HEK293 (cell line): ENCODE data around the gene AEBP2.
A peak's percentile ranks its signal among the peaks of the same experiment; 100 is the strongest.

Experiments used
- CTCF ChIA-PET: fragments of 350-600 bp; formaldehyde crosslinking; extraction: SDS; loops from one replicate; lab custom pipeline; 2021; ENCODE audit warnings: antibody characterized with exemption; lab: Yijun Ruan, JAX
- POLR2A ChIA-PET: fragments of 300-600 bp; formaldehyde crosslinking; extraction: SDS; loops from one replicate; lab custom pipeline; 2020; ENCODE audit warnings: antibody characterized with exemption, inconsistent platforms; lab: Yijun Ruan, JAX
- H3K27ac ChIP-seq: fragments of 200-500 bp; sonication (Bioruptor generic); 2 replicates; pipeline ENCODE4 v1.5.1; 2014; ENCODE audit warnings: low read depth, low read length, control low read depth, inconsistent platforms; ENCODE audit errors: extremely low read depth
- H3K36me3 ChIP-seq, 2 experiments: fragments of 200-500 bp in 1 of 2; sonication (Bioruptor generic) in 1 of 2; 1 replicate in 1 of 2; 2 replicates in 1 of 2; pipeline ENCODE4 v1.5.1; 2014 to 2017; ENCODE audit warnings: inconsistent platforms in 2 of 2, low read length in 2 of 2; ENCODE audit not compliant: control insufficient read depth in 2 of 2, insufficient read depth in 1 of 2
- H3K4me1 ChIP-seq: fragments of 200-500 bp; sonication (Bioruptor generic); 2 replicates; pipeline ENCODE4 v1.5.1; 2014; ENCODE audit warnings: mild to moderate bottlenecking, low read length, inconsistent platforms; ENCODE audit not compliant: control insufficient read depth, insufficient read depth
- H3K4me3 ChIP-seq: 2 replicates; pipeline ENCODE4 v1.5.1; 2011; ENCODE audit warnings: low read depth, mild to moderate bottlenecking, control low read depth, low read length, moderate library complexity
- H3K9me3 ChIP-seq: fragments of 200-500 bp; sonication (Bioruptor generic); 2 replicates; pipeline ENCODE4 v1.5.1; 2014; ENCODE audit warnings: low read depth, low read length, inconsistent platforms; ENCODE audit not compliant: control insufficient read depth, insufficient read depth
- BCL11A ChIP-seq: fragments of 450-650 bp; formaldehyde crosslinking; IDR thresholded peaks from 2 replicates; pipeline ENCODE4 v1.5.1; 2016; ENCODE audit warnings: low read depth, missing biosample characterization, missing genetic modification characterization
- GLI4 ChIP-seq: fragments of 450-650 bp; formaldehyde crosslinking; IDR thresholded peaks from 2 replicates; pipeline ENCODE4 v1.5.1; 2016; ENCODE audit warnings: missing biosample characterization, missing genetic modification characterization
- KLF1 ChIP-seq: fragments of 450-650 bp; formaldehyde crosslinking; IDR thresholded peaks from 2 replicates; pipeline ENCODE4 v1.5.1; 2016; ENCODE audit warnings: missing biosample characterization, missing genetic modification characterization
- KLF7 ChIP-seq: fragments of 450-650 bp; formaldehyde crosslinking; IDR thresholded peaks from 2 replicates; pipeline ENCODE4 v1.5.1; 2016; ENCODE audit warnings: missing biosample characterization, missing genetic modification characterization, borderline replicate concordance
- MYNN ChIP-seq: fragments of 450-650 bp; formaldehyde crosslinking; IDR thresholded peaks from 2 replicates; pipeline ENCODE4 v1.5.1; 2016; ENCODE audit warnings: missing biosample characterization, missing genetic modification characterization, borderline replicate concordance
- MZF1 ChIP-seq: fragments of 450-650 bp; formaldehyde crosslinking; IDR thresholded peaks from 2 replicates; pipeline ENCODE4 v1.5.1; 2017; ENCODE audit warnings: missing biosample characterization, missing genetic modification characterization, borderline replicate concordance
- OSR2 ChIP-seq: fragments of 450-650 bp; formaldehyde crosslinking; IDR thresholded peaks from 2 replicates; pipeline ENCODE4 v1.5.1; 2016; ENCODE audit warnings: missing biosample characterization, missing genetic modification characterization
- PBX3 ChIP-seq: sonication (generic); formaldehyde crosslinking; IDR thresholded peaks from 2 replicates; pipeline ENCODE4 v1.8.1; 2022; ENCODE audit warnings: mild to moderate bottlenecking, moderate library complexity, missing genetic modification reagents
- PRDM1 ChIP-seq: fragments of 450-650 bp; formaldehyde crosslinking; IDR thresholded peaks from 2 replicates; pipeline ENCODE4; 2016; ENCODE audit warnings: missing biosample characterization, missing genetic modification characterization
- PRDM10 ChIP-seq: fragments of 450-650 bp; formaldehyde crosslinking; IDR thresholded peaks from 2 replicates; pipeline ENCODE4 v1.5.1; 2016; ENCODE audit warnings: missing biosample characterization, missing genetic modification characterization
- SETDB1 ChIP-seq: IDR thresholded peaks from one replicate; pipeline ENCODE4 v1.6.1; 2017; ENCODE audit warnings: mild to moderate bottlenecking, low read length, moderate library complexity, mixed read lengths; ENCODE audit not compliant: insufficient read length
- TRIM28 ChIP-seq: IDR thresholded peaks from 2 replicates; pipeline ENCODE4 v1.6.1; 2011; ENCODE audit warnings: low read length, control low read depth, borderline replicate concordance
- ZFP69B ChIP-seq: fragments of 450-650 bp; formaldehyde crosslinking; IDR thresholded peaks from 2 replicates; pipeline ENCODE4 v1.5.1; 2016; ENCODE audit warnings: missing biosample characterization, missing genetic modification characterization
- ZIC2 ChIP-seq: fragments of 450-650 bp; formaldehyde crosslinking; IDR thresholded peaks from 2 replicates; pipeline ENCODE4 v1.5.1; 2016; ENCODE audit warnings: missing biosample characterization, missing genetic modification characterization
- ZNF341 ChIP-seq: fragments of 450-650 bp; formaldehyde crosslinking; IDR thresholded peaks from 2 replicates; pipeline ENCODE4; 2016; ENCODE audit warnings: low read depth, missing biosample characterization, missing genetic modification characterization
- ZNF449 ChIP-seq: fragments of 450-650 bp; formaldehyde crosslinking; IDR thresholded peaks from 2 replicates; pipeline ENCODE4 v1.5.1; 2017; ENCODE audit warnings: missing biosample characterization, mild to moderate bottlenecking, missing genetic modification characterization, moderate library complexity
- ZNF473 ChIP-seq: fragments of 450-650 bp; formaldehyde crosslinking; IDR thresholded peaks from 2 replicates; pipeline ENCODE4 v1.5.1; 2017; ENCODE audit warnings: missing biosample characterization, missing genetic modification characterization
- ZNF555 ChIP-seq: fragments of 450-650 bp; formaldehyde crosslinking; conservative IDR thresholded peaks from 2 replicates; pipeline ENCODE4 v1.5.1; 2017; ENCODE audit warnings: missing biosample characterization, mild to moderate bottlenecking, missing genetic modification characterization, inconsistent platforms
- ZNF639 ChIP-seq: fragments of 450-650 bp; formaldehyde crosslinking; IDR thresholded peaks from 2 replicates; pipeline ENCODE4 v1.5.1; 2016; ENCODE audit warnings: missing biosample characterization, missing genetic modification characterization
- ZNF692 ChIP-seq: fragments of 450-650 bp; formaldehyde crosslinking; IDR thresholded peaks from 2 replicates; pipeline ENCODE4 v1.5.1; 2016; ENCODE audit warnings: missing biosample characterization, missing genetic modification characterization

The AEBP2 gene

GRCh38 chr12:19482036-19482435, 42.7 kb downstream of the AEBP2 start:
- TF ChIP-seq GLI4 (tag by site-specific recombination) = no peak
- no peak for TF ChIP-seq ZNF555 (tag by site-specific recombination)
- TF ChIP-seq MZF1 (tag by site-specific recombination) = no peak
- TF ChIP-seq PBX3 = no peak
- no peak for TF ChIP-seq ZFP69B (tag by site-specific recombination)
- no peak for TF ChIP-seq ZNF639 (tag by site-specific recombination)
- no peak for TF ChIP-seq ZNF692 (tag by site-specific recombination)
- H3K4me3 ChIP-seq = no peak overlapping the region
- H3K27ac ChIP-seq = no peak overlapping the region
- peaks cover 16 to 22% of the 10 kb centered on the region in 2 experiments; a peak in 2 of 3 replicates for H3K36me3 ChIP-seq
- H3K4me1 ChIP-seq = peaks cover 7% of the 10 kb centered on the region
- POLR2A ChIA-PET = no interaction called here
- CTCF ChIA-PET = no interaction called here
- H3K9me3 ChIP-seq = no peaks in the 10 kb centered on the region

- peaks cover 16 to 17% of the 10 kb centered on the region in 2 experiments; a peak in 2 of 3 replicates for H3K36me3 ChIP-seq
- H3K27ac ChIP-seq = no peak overlapping the region
- H3K4me3 ChIP-seq = no peak overlapping the region
- TF ChIP-seq ZNF449 (tag by site-specific recombination) = peak; percentile 67
- TF ChIP-seq ZNF341 (tag by site-specific recombination) = peak; percentile 95
- no peak for TF ChIP-seq ZNF473 (tag by site-specific recombination)
- TF ChIP-seq OSR2 (tag by site-specific recombination) = peak; percentile 25; the same call in 1 of the 2 replicates
- peak; percentile 62 for TF ChIP-seq KLF1
- TF ChIP-seq PRDM1 = 0 out of 2 replicates have a peak, but pooled peaks have one; percentile 14
- TF ChIP-seq ZIC2 = 0 out of 2 replicates have a peak, but pooled peaks have one; percentile 35
- no peak for TF ChIP-seq BCL11A (tag by site-specific recombination)
- TF ChIP-seq MYNN (tag by site-specific recombination) = no peak
- 0 out of 2 replicates have a peak, but pooled peaks have one; percentile 16 for TF ChIP-seq PRDM10
- 0 out of 2 replicates have a peak, but pooled peaks have one; percentile 19 for TF ChIP-seq KLF7
- 0 out of 2 replicates have a peak, but pooled peaks have one; percentile 16 for TF ChIP-seq TRIM28
- peak; percentile 19 for TF ChIP-seq SETDB1
- TF ChIP-seq, all 188 proteins: peak for 10
- POLR2A ChIA-PET = no interaction called here
- CTCF ChIA-PET = interaction anchor here (0.6 kb wide), 1 partner anchor 1220 kb away, joined by 3 read pairs; no protein-coding TSS in a partner anchor
- no peaks in the 10 kb centered on the region for H3K9me3 ChIP-seq
- H3K4me1 ChIP-seq = peaks cover 7% of the 10 kb centered on the region
These were observed 43.3 kb downstream of the AEBP2 start for GRCh38 chr12:19482551-19483109.
